A673 (cell line): ENCODE results near the gene TPST1. TPM values are rescaled to one million over a fixed set of nuclear protein-coding genes. Genes with fewer than 3 reads are reported as not detected.

Experiments used
- BruUV-seq: library from RNA; stranded (reverse); fragments of 400-500 nt; replicated peaks from 2 replicates; lab custom pipeline; 2021; lab: Mats Ljungman, UMichigan
- CTCF ChIA-PET: fragments of 300-600 bp; sonication (Branson Sonifier 250); formaldehyde crosslinking; loops from one replicate; lab custom pipeline; 2022; ENCODE audit warnings: antibody characterized with exemption; lab: Charles Lee
- POLR2A ChIA-PET: fragments of 300-600 bp; sonication (Branson Sonifier 250); formaldehyde crosslinking; loops from one replicate; lab custom pipeline; 2022; ENCODE audit warnings: antibody characterized with exemption; ENCODE audit not compliant: low non-redundant PET; lab: Charles Lee
- DNase-seq: peaks from one replicate; pipeline ENCODE4 v3.0.0-alpha.2; 2015; ENCODE audit warnings: low spot score
- H3K27ac ChIP-seq: fragments of 200-600 bp; sonication (generic); 2 replicates; pipeline ENCODE4 v1.5.1; 2016; ENCODE audit warnings: mixed run types, low read depth, mild to moderate bottlenecking, mixed read lengths, antibody characterized with exemption, low read length; ENCODE audit not compliant: poor library complexity, severe bottlenecking
- H3K27me3 ChIP-seq: fragments of 200-600 bp; sonication (generic); replicated peaks from 2 replicates; pipeline ENCODE4 v1.6.1; 2017; ENCODE audit warnings: mixed run types, low read depth, mild to moderate bottlenecking, mixed read lengths, antibody characterized with exemption, low read length; ENCODE audit not compliant: insufficient read depth, poor library complexity
- H3K36me3 ChIP-seq: fragments of 200-600 bp; sonication (generic); 2 replicates; pipeline ENCODE4 v1.6.1; 2016; ENCODE audit warnings: mixed run types, mild to moderate bottlenecking, mixed read lengths, antibody characterized with exemption, low read length; ENCODE audit not compliant: insufficient read depth, poor library complexity, severe bottlenecking
- H3K4me1 ChIP-seq: fragments of 200-600 bp; sonication (generic); 2 replicates; pipeline ENCODE4 v1.6.1; 2017; ENCODE audit warnings: mixed run types, mild to moderate bottlenecking, mixed read lengths, antibody characterized with exemption, low read length; ENCODE audit not compliant: insufficient read depth, poor library complexity, severe bottlenecking
- H3K4me3 ChIP-seq: fragments of 200-600 bp; sonication (generic); 2 replicates; pipeline ENCODE4 v1.5.1; 2016; ENCODE audit warnings: low read depth, mixed run types, mild to moderate bottlenecking, mixed read lengths, low read length; ENCODE audit not compliant: poor library complexity, severe bottlenecking
- H3K9me3 ChIP-seq: fragments of 200-600 bp; sonication (generic); 2 replicates; pipeline ENCODE4 v1.6.1; 2016; ENCODE audit warnings: mixed run types, low read depth, mild to moderate bottlenecking, mixed read lengths, antibody characterized with exemption, low read length; ENCODE audit not compliant: poor library complexity, severe bottlenecking
- CTCF ChIP-seq: fragments of 300-800, 200-600 bp; sonication (generic); conservative IDR thresholded peaks from 2 replicates; pipeline ENCODE4 v1.5.1; 2017; ENCODE audit warnings: low read depth, mild to moderate bottlenecking, antibody characterized with exemption, low read length, moderate library complexity, mixed read lengths
- EZH2 ChIP-seq: fragments of 200-600 bp; sonication (generic); IDR thresholded peaks from 2 replicates; pipeline ENCODE4 v1.6.1; 2017; ENCODE audit warnings: borderline replicate concordance, low read depth, mild to moderate bottlenecking, mixed read lengths, antibody characterized with exemption, low read length; ENCODE audit not compliant: poor library complexity, severe bottlenecking
- intact Hi-C: fragments of 100-400 bp; cut with micrococcal nuclease; formaldehyde crosslinking; loops from one replicate; pipeline ENCODE4 v1.10.0; 2022; ENCODE audit not compliant: unreplicated experiment
- total RNA-seq: library from RNA; stranded (reverse); gene quantifications from 2 replicates; pipeline ENCODE4 v1.2.3, GENCODE V29; 2021

The TPST1 gene
- total RNA-seq, 1 experiment from 2014 or later, result 8.0 TPM

- H3K4me1 ChIP-seq, result no peaks in the 10 kb centered on the region
- no TSS peak for BruUV-seq
- TF ChIP-seq EZH2 (no peak), CTCF (no peak)
- H3K27me3 ChIP-seq, result no peaks in the 10 kb centered on the region
- ChIA-PET CTCF (no interaction called here), POLR2A (no interaction called here)
- H3K9me3 ChIP-seq, result no peaks in the 10 kb centered on the region
- no peak overlapping the region for H3K27ac ChIP-seq
- no peak overlapping the region for H3K4me3 ChIP-seq
- intact Hi-C loops, result no loop called here
- H3K36me3 ChIP-seq, result no peaks in the 10 kb centered on the region
- no peak for DNase-seq
Observed at GRCh38 chr7:66216687-66217086, 11.6 kb downstream of the TPST1 start.

GRCh38 chr7:66219805-66220204 is 14.7 kb downstream of the TPST1 start:
- ChIA-PET CTCF (no interaction called here), POLR2A (interaction anchor here (1.1 kb wide), 1 partner anchor 14 kb away, joined by 12 read pairs; no protein-coding TSS in a partner anchor)
- Histone ChIP-seq H3K36me3 (no peaks in the 10 kb centered on the region), H3K9me3 (no peaks in the 10 kb centered on the region), H3K4me1 (no peaks in the 10 kb centered on the region), H3K27me3 (no peaks in the 10 kb centered on the region), H3K4me3 (no peak overlapping the region), H3K27ac (no peak overlapping the region)
- no TSS peak for BruUV-seq
- DNase-seq, result no peak
- intact Hi-C loops, result no loop called here
- TF ChIP-seq CTCF, result no peak
- no peak for TF ChIP-seq EZH2

- Histone ChIP-seq H3K4me1 (no peaks in the 10 kb centered on the region), H3K36me3 (no peaks in the 10 kb centered on the region), H3K4me3 (no peak overlapping the region), H3K9me3 (no peaks in the 10 kb centered on the region), H3K27ac (no peak overlapping the region), H3K27me3 (no peaks in the 10 kb centered on the region)
- TF ChIP-seq EZH2 (no peak), CTCF (no peak)
- intact Hi-C loops, result no loop called here
- DNase-seq, result no peak
- no TSS peak for BruUV-seq
- ChIA-PET POLR2A (no interaction called here), CTCF (no interaction called here)
Observed at GRCh38 chr7:66221442-66221841, 16.3 kb downstream of the TPST1 start.
